Colonic mucosa (tissue), 4 donors: ENCODE measurements around the gene ABCA7. TPM values are rescaled to one million over a fixed set of nuclear protein-coding genes. Genes with fewer than 3 reads are reported as not detected.
A peak's percentile ranks its signal among the peaks of the same experiment; 100 is the strongest.

Experiments
- DNase-seq: peaks from one replicate; pipeline ENCODE4 v3.0.0-alpha.2; 2020
- H3K27ac ChIP-seq: fragments of 200-600 bp; one replicate; pipeline ENCODE4 v1.8.0; 2021
- H3K27me3 ChIP-seq: fragments of 200-600 bp; one replicate; pipeline ENCODE4 v1.8.0; 2021
- H3K36me3 ChIP-seq: fragments of 200-600 bp; one replicate; pipeline ENCODE4 v1.8.0; 2021
- H3K4me1 ChIP-seq: fragments of 200-600 bp; one replicate; pipeline ENCODE4 v1.8.0; 2021; ENCODE audit warnings: mild to moderate bottlenecking
- H3K4me3 ChIP-seq: fragments of 200-600 bp; one replicate; pipeline ENCODE4 v1.8.0; 2021
- H3K9ac ChIP-seq, 2 donors: one replicate each; pipeline ENCODE4 v1.7.0; 2013; ENCODE audit warnings: control low read depth in 2 of 2, low read depth in 2 of 2, low read length in 2 of 2
- H3K9me3 ChIP-seq: fragments of 200-600 bp; one replicate; pipeline ENCODE4 v1.8.0; 2021
- CTCF ChIP-seq: fragments of 200-600 bp; IDR thresholded peaks from one replicate; pipeline ENCODE4 v1.8.0; 2022; ENCODE audit warnings: antibody characterized with exemption, mild to moderate bottlenecking
- intact Hi-C: fragments of 100-400 bp; cut with DNase I; formaldehyde crosslinking; loops from one replicate; pipeline ENCODE4 v1.14.1; 2022
- total RNA-seq, 2 donors: library from RNA; stranded (reverse); fragmentation: NEBNext Ultra II Directional in 1 of 2; extraction: Animal tissue kit (Norgen Biotek cat#: 25700) in 1 of 2; gene quantifications; one replicate each; pipeline ENCODE4 v1.2.1, GENCODE V29; 2021
- donor health status: healthy.
- donor health status: DM: no; HTN: no; CAD: no.
- donor health status: DM: no; HTN: no; CAD: no.

The ABCA7 gene
- total RNA-seq, 2 donors from 2014 or later: 23.9 to 31.6 TPM

GRCh38 chr19:1017115-1017905 lies 22.6 kb upstream of the ABCA7 start:
- Histone ChIP-seq H3K27me3 (no peaks in the 10 kb centered on the region), H3K27ac (peak overlapping the region; percentile 63), H3K36me3 (no peaks in the 10 kb centered on the region), H3K9me3 (no peaks in the 10 kb centered on the region), H3K4me1 (peaks cover 41% of the 10 kb centered on the region), H3K4me3 (no peak overlapping the region), H3K9ac (peak overlapping the region; percentile 38 to 47)
- intact Hi-C loops: no loop called here
- TF ChIP-seq CTCF: no peak
- DNase-seq: peak; percentile 78

GRCh38 chr19:1017906-1018305 lies 22.0 kb upstream of the ABCA7 start:
- no peak for TF ChIP-seq CTCF
- intact Hi-C loops: no loop called here
- Histone ChIP-seq H3K27ac (peak overlapping the region; percentile 63), H3K9me3 (no peaks in the 10 kb centered on the region), H3K9ac (peak overlapping the region; percentile 21 to 47), H3K27me3 (no peaks in the 10 kb centered on the region), H3K36me3 (no peaks in the 10 kb centered on the region), H3K4me1 (peaks cover 41% of the 10 kb centered on the region), H3K4me3 (no peak overlapping the region)
- no peak for DNase-seq

GRCh38 chr19:1018393-1018792 lies 21.5 kb upstream of the ABCA7 start:
- H3K27me3 ChIP-seq: no peaks in the 10 kb centered on the region
- no peak for DNase-seq
- peaks cover 41% of the 10 kb centered on the region for H3K4me1 ChIP-seq
- no peak overlapping the region for H3K9ac ChIP-seq
- intact Hi-C loops: no loop called here
- H3K27ac ChIP-seq: peak overlapping the region; percentile 63
- TF ChIP-seq CTCF: no peak
- no peaks in the 10 kb centered on the region for H3K9me3 ChIP-seq
- H3K36me3 ChIP-seq: no peaks in the 10 kb centered on the region
- no peak overlapping the region for H3K4me3 ChIP-seq

GRCh38 chr19:1018932-1019615 lies 20.8 kb upstream of the ABCA7 start:
- intact Hi-C loops: no loop called here
- no peak overlapping the region for H3K27ac ChIP-seq
- DNase-seq: no peak
- H3K9me3 ChIP-seq: no peaks in the 10 kb centered on the region
- peaks cover 41% of the 10 kb centered on the region for H3K4me1 ChIP-seq
- H3K9ac ChIP-seq: peak overlapping the region; percentile 95 to 96
- no peak for TF ChIP-seq CTCF
- H3K27me3 ChIP-seq: no peaks in the 10 kb centered on the region
- peak overlapping the region; percentile 80 for H3K4me3 ChIP-seq
- H3K36me3 ChIP-seq: no peaks in the 10 kb centered on the region

- no peak for DNase-seq
- no peak for TF ChIP-seq CTCF
- peak overlapping the region; percentile 95 to 96 for H3K9ac ChIP-seq
- no peak overlapping the region for H3K27ac ChIP-seq
- peaks cover 41% of the 10 kb centered on the region for H3K4me1 ChIP-seq
- no peaks in the 10 kb centered on the region for H3K27me3 ChIP-seq
- no peaks in the 10 kb centered on the region for H3K9me3 ChIP-seq
- intact Hi-C loops: no loop called here
- H3K4me3 ChIP-seq: peak overlapping the region; percentile 80
- no peaks in the 10 kb centered on the region for H3K36me3 ChIP-seq
Measured at GRCh38 chr19:1019616-1019961, 20.3 kb upstream of the ABCA7 start.
